GM19397 (cell line): ENCODE data around the gene RGS6.

Source experiments
- ATAC-seq: cut with Tn5 transposase; IDR thresholded peaks from one replicate; pipeline ENCODE4 v1.9.1; 2021; ENCODE audit warnings: mild to moderate bottlenecking, moderate library complexity; ENCODE audit not compliant: unreplicated experiment

Gene RGS6

GRCh38 chr14:72237722-72238666, 305.8 kb downstream of the RGS6 start:
- no peak for ATAC-seq

GRCh38 chr14:72243309-72244293, 311.4 kb downstream of the RGS6 start:
- ATAC-seq: no peak

GRCh38 chr14:72247896-72248465, 315.8 kb downstream of the RGS6 start:
- no peak for ATAC-seq

GRCh38 chr14:72253503-72253902, 321.3 kb downstream of the RGS6 start:
- no peak for ATAC-seq

GRCh38 chr14:72254202-72254936, 322.1 kb downstream of the RGS6 start:
- no peak for ATAC-seq

GRCh38 chr14:72254937-72255472, 322.8 kb downstream of the RGS6 start:
- no peak for ATAC-seq

GRCh38 chr14:72256055-72256454, 323.8 kb downstream of the RGS6 start:
- no peak for ATAC-seq

- ATAC-seq: no peak
These were observed 328.8 kb downstream of the RGS6 start for GRCh38 chr14:72261068-72261467.

GRCh38 chr14:72262771-72263170, 330.5 kb downstream of the RGS6 start:
- no peak for ATAC-seq

- ATAC-seq: no peak
These were observed 332.5 kb downstream of the RGS6 start for GRCh38 chr14:72264716-72265115.

- ATAC-seq: no peak
These were observed 338.0 kb downstream of the RGS6 start for GRCh38 chr14:72270147-72270727.

- ATAC-seq: no peak
These were observed 338.5 kb downstream of the RGS6 start for GRCh38 chr14:72270749-72271148.

- ATAC-seq: no peak
These were observed 343.0 kb downstream of the RGS6 start for GRCh38 chr14:72275242-72275641.

GRCh38 chr14:72278316-72278715, 346.1 kb downstream of the RGS6 start:
- no peak for ATAC-seq

GRCh38 chr14:72284176-72284575, 351.9 kb downstream of the RGS6 start:
- no peak for ATAC-seq

- no peak for ATAC-seq
These were observed 358.0 kb downstream of the RGS6 start for GRCh38 chr14:72290241-72290640.

GRCh38 chr14:72291908-72292688, 359.9 kb downstream of the RGS6 start:
- ATAC-seq: no peak

GRCh38 chr14:72292689-72293024, 360.4 kb downstream of the RGS6 start:
- no peak for ATAC-seq

GRCh38 chr14:72301352-72301751, 369.1 kb downstream of the RGS6 start:
- ATAC-seq: no peak
